Lower leg skin (tissue), 3 donors: ENCODE measurements around the gene CEP112.

Experiments
- CTCF ChIP-seq, 3 donors: fragments of 450-650 bp; IDR thresholded peaks; one replicate each; pipeline ENCODE4 v1.5.1; 2016; ENCODE audit warnings: antibody characterized with exemption in 3 of 3, mild to moderate bottlenecking in 3 of 3, moderate library complexity in 2 of 3
- POLR2A ChIP-seq, 2 donors: fragments of 450-650 bp; IDR thresholded peaks; one replicate each; pipeline ENCODE4 v1.6.1; 2016 to 2017; ENCODE audit warnings: antibody characterized with exemption in 2 of 2, mild to moderate bottlenecking in 1 of 2, moderate library complexity in 1 of 2

- TF ChIP-seq POLR2A (IDR thresholded peaks at IDR 0.05) (no peak), CTCF (IDR thresholded peaks at IDR 0.05) (no peak)
Observed at GRCh38 chr17:66040402-66040801, 151.5 kb downstream of the CEP112 start.
